Measurements from ENCODE around the gene C11orf54.
A peak's percentile ranks its signal among the peaks of the same experiment; 100 is the strongest.

The C11orf54 gene

GRCh38 chr11:93727985-93728791 is 13.3 kb upstream of the C11orf54 start:
- peak; percentile 23 for ATAC-seq
- TF ChIP-seq SNAI2 (CRISPR knock-in tag; IDR thresholded peaks at IDR 0.05) (no peak), ESRRG (CRISPR knock-in tag; IDR thresholded peaks at IDR 0.05) (no peak), CSRNP3 (CRISPR knock-in tag; IDR thresholded peaks at IDR 0.05) (no peak; the same call in 1 of the 2 replicates), RARB (CRISPR knock-in tag; IDR thresholded peaks at IDR 0.05) (no peak)

- TF ChIP-seq CREB5 (CRISPR knock-in tag; IDR thresholded peaks at IDR 0.05; ENCODE audit: low read depth) (no peak), ZFP30 (CRISPR knock-in tag; IDR thresholded peaks at IDR 0.05) (no peak), TCF4 (CRISPR knock-in tag; IDR thresholded peaks at IDR 0.05; ENCODE audit: borderline replicate concordance) (0 out of 2 replicates have a peak, but pooled peaks have one; percentile 9), TSHZ2 (CRISPR knock-in tag; IDR thresholded peaks at IDR 0.05) (no peak), CSDC2 (CRISPR knock-in tag; IDR thresholded peaks at IDR 0.05) (no peak), TOX (CRISPR knock-in tag; IDR thresholded peaks at IDR 0.05; ENCODE audit: borderline replicate concordance) (no peak), PATZ1 (CRISPR knock-in tag; IDR thresholded peaks at IDR 0.05; ENCODE audit: borderline replicate concordance) (no peak), ARNTL (CRISPR knock-in tag; IDR thresholded peaks at IDR 0.05; ENCODE audit: borderline replicate concordance, low read depth) (no peak), RARB (CRISPR knock-in tag; IDR thresholded peaks at IDR 0.05) (no peak), ISL1 (CRISPR knock-in tag; IDR thresholded peaks at IDR 0.05) (no peak), POU6F1 (CRISPR knock-in tag; IDR thresholded peaks at IDR 0.05; ENCODE audit: borderline replicate concordance, low read depth) (no peak), ZNF8 (CRISPR knock-in tag; IDR thresholded peaks at IDR 0.05) (no peak), CSRNP3 (CRISPR knock-in tag; IDR thresholded peaks at IDR 0.05) (0 out of 2 replicates have a peak, but pooled peaks have one; percentile 14)
- peak; percentile 2; the same call in 2 of the 3 replicates for ATAC-seq
Measured at GRCh38 chr11:93728792-93729128, 12.7 kb upstream of the C11orf54 start.

GRCh38 chr11:93729129-93729616 is 12.3 kb upstream of the C11orf54 start:
- TF ChIP-seq ZC3H10 (CRISPR knock-in tag; IDR thresholded peaks at IDR 0.05) (no peak), ZNF8 (CRISPR knock-in tag; IDR thresholded peaks at IDR 0.05) (no peak), TCF4 (CRISPR knock-in tag; IDR thresholded peaks at IDR 0.05; ENCODE audit: borderline replicate concordance) (0 out of 2 replicates have a peak, but pooled peaks have one; percentile 5), PPARA (CRISPR knock-in tag; IDR thresholded peaks at IDR 0.05; ENCODE audit: borderline replicate concordance) (no peak), POU6F1 (CRISPR knock-in tag; IDR thresholded peaks at IDR 0.05; ENCODE audit: borderline replicate concordance, low read depth) (no peak), ESRRG (CRISPR knock-in tag; IDR thresholded peaks at IDR 0.05) (peak; percentile 26; the same call in 1 of the 2 replicates)
- ATAC-seq: peak; percentile 9; the same call in 2 of the 3 replicates

All from SK-N-SH treated with all-trans-retinoic acid at 6 μM for 48 hours (cell line).